CD8-positive, alpha-beta memory T cell (primary cell): ENCODE measurements around the gene IBTK. TPM values are rescaled to one million over a fixed set of nuclear protein-coding genes. Genes with fewer than 3 reads are reported as not detected.

ENCODE experiments used
- CTCF ChIA-PET: fragments of 350-600 bp; sonication (Branson Sonifier 250); formaldehyde crosslinking; loops from one replicate; lab custom pipeline; 2021; ENCODE audit warnings: antibody characterized with exemption; lab: Charles Lee
- POLR2A ChIA-PET: fragments of 350-600 bp; sonication (Branson Sonifier 250); formaldehyde crosslinking; loops from one replicate; lab custom pipeline; 2021; ENCODE audit warnings: antibody characterized with exemption; lab: Charles Lee
- DNase-seq, 5 donors: peaks; one replicate each; pipeline versions ENCODE4 v3.0.0 to v3.0.0-alpha.2; 2020 to 2022; ENCODE audit warnings: mixed read lengths in 1 of 5
- H3K27ac ChIP-seq: one replicate; pipeline ENCODE4 v1.7.0; 2013; ENCODE audit warnings: low read depth, mild to moderate bottlenecking, low read length, moderate library complexity
- H3K27me3 ChIP-seq: 2 replicates; pipeline ENCODE4 v1.7.0; 2013; ENCODE audit warnings: low read length, mild to moderate bottlenecking; ENCODE audit not compliant: insufficient read depth, poor library complexity, severe bottlenecking
- H3K36me3 ChIP-seq: 2 replicates; pipeline ENCODE4 v1.7.0; 2013; ENCODE audit warnings: mild to moderate bottlenecking, low read length, moderate library complexity; ENCODE audit not compliant: insufficient read depth
- H3K4me1 ChIP-seq: 2 replicates; pipeline ENCODE4 v1.7.0; 2013; ENCODE audit warnings: mild to moderate bottlenecking, low read length, moderate library complexity; ENCODE audit not compliant: insufficient read depth
- H3K4me3 ChIP-seq: 2 replicates; pipeline ENCODE4 v1.7.0; 2013; ENCODE audit warnings: mild to moderate bottlenecking, low read length
- H3K9me3 ChIP-seq: 2 replicates; pipeline ENCODE4 v1.7.0; 2013; ENCODE audit warnings: mild to moderate bottlenecking, low read length
- H3K27ac Mint-ChIP-seq, 8 donors: one replicate each; pipeline ENCODE4 v1.8.0; 2020 to 2021; ENCODE audit warnings: mixed read lengths in 8 of 8, mild to moderate bottlenecking in 6 of 8, inconsistent platforms in 3 of 8, moderate library complexity in 3 of 8
- H3K27me3 Mint-ChIP-seq, 2 donors: one replicate each; pipeline ENCODE4 v1.8.0; 2020 to 2021; ENCODE audit warnings: mixed read lengths in 2 of 2, mild to moderate bottlenecking in 1 of 2, moderate library complexity in 1 of 2
- H3K36me3 Mint-ChIP-seq, 3 donors: one replicate each; pipeline ENCODE4 v1.8.0; 2020 to 2021; ENCODE audit warnings: mixed read lengths in 3 of 3, inconsistent platforms in 1 of 3, mild to moderate bottlenecking in 1 of 3
- H3K4me1 Mint-ChIP-seq, 3 donors: one replicate each; pipeline ENCODE4 v1.8.0; 2020 to 2021; ENCODE audit warnings: mixed read lengths in 3 of 3, inconsistent platforms in 1 of 3, mild to moderate bottlenecking in 1 of 3
- H3K4me3 Mint-ChIP-seq, 7 donors: one replicate each; pipeline ENCODE4 v1.8.0; 2020 to 2021; ENCODE audit warnings: mixed read lengths in 7 of 7, mild to moderate bottlenecking in 6 of 7, moderate library complexity in 4 of 7, inconsistent platforms in 2 of 7
- H3K9me3 Mint-ChIP-seq, 5 donors: one replicate each; pipeline ENCODE4 v1.8.0; 2020 to 2022; ENCODE audit warnings: mixed read lengths in 5 of 5, mild to moderate bottlenecking in 3 of 5, moderate library complexity in 2 of 5, inconsistent platforms in 1 of 5
- polyA plus RNA-seq: library from polyadenylated mRNA; unstranded; fragments of 300-500 nt; fragmentation: Illumina TruSeq; gene quantifications from one replicate; pipeline ENCODE4 v1.2.3, GENCODE V29; 2021
- total RNA-seq, 2 experiments: library from RNA; stranded (reverse); gene quantifications; one replicate each; pipeline ENCODE4 v1.2.3, GENCODE V29; 2021

IBTK gene
- total and polyA plus RNA-seq, 3 experiments from 2014 or later: 20.3 to 26.6 (median 24.2) TPM

DNA sequence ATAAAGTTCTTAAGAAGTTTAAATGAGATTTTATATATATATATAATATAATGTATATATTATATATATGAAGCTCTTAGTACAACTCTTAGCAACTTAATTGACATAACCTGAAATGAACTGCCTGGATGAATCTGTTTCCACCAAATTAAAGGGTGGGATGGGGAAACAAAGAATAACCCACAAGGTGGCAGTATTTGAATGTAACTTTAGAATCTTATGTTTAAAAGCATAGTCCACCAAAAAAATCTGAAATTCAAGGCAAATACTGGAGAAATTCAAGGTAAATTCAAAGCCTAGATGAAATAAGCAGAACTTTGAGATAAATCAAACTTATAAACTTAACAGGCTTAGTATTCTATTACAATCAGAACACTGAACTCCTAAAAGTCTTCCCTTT lies 4.4 kb upstream of the IBTK start:
- Mint-ChIP-seq H3K9me3 (no peaks in the 10 kb centered on the region), H3K36me3 (peaks cover 0 to 8% (median 0%) of the 10 kb centered on the region in 3 donors), H3K4me3 (peak overlapping the region in 1 of 7 donors; percentile 35), H3K27ac (peak overlapping the region in 1 of 8 donors; percentile 9), H3K27me3 (no peaks in the 10 kb centered on the region), H3K4me1 (peaks cover 9 to 12% (median 11%) of the 10 kb centered on the region in 3 donors)
- CTCF ChIA-PET: interaction anchor here (1.4 to 4.6 kb wide), 3 partner anchors 18 to 815 kb away, joined by 3 to 14 read pairs (median 5); partner anchors contain the start of gene UBE3D
- Histone ChIP-seq H3K36me3 (no peaks in the 10 kb centered on the region), H3K9me3 (no peaks in the 10 kb centered on the region), H3K4me1 (peaks cover 9% of the 10 kb centered on the region), H3K4me3 (no peak overlapping the region), H3K27me3 (no peaks in the 10 kb centered on the region), H3K27ac (no peak overlapping the region)
- peak in 1 of 5 donors; percentile 4 for DNase-seq
- POLR2A ChIA-PET: no interaction called here

GRCh38 chr6:82249381-82250253 lies 2.1 kb upstream of the IBTK start:
- H3K4me3 ChIP-seq: no peak overlapping the region
- no peaks in the 10 kb centered on the region for H3K9me3 ChIP-seq
- no peak overlapping the region for H3K27ac ChIP-seq
- ChIA-PET POLR2A (no interaction called here), CTCF (interaction anchor here (4.1 kb wide), 1 partner anchor 817 kb away, joined by 41 read pairs; the partner anchor contains the start of genes DOP1A and UBE3D)
- peak overlapping the region in 1 of 8 donors; percentile 79 for H3K27ac Mint-ChIP-seq
- H3K9me3 Mint-ChIP-seq: no peaks in the 10 kb centered on the region
- no peaks in the 10 kb centered on the region for H3K27me3 Mint-ChIP-seq
- H3K4me1 Mint-ChIP-seq: peaks cover 31 to 33% (median 31%) of the 10 kb centered on the region in 3 donors
- peak overlapping the region in 1 of 7 donors; percentile 68 for H3K4me3 Mint-ChIP-seq
- H3K4me1 ChIP-seq: peaks cover 29% of the 10 kb centered on the region
- H3K27me3 ChIP-seq: no peaks in the 10 kb centered on the region
- no peak for DNase-seq
- H3K36me3 Mint-ChIP-seq: peaks cover 0 to 10% (median 0%) of the 10 kb centered on the region in 3 donors
- H3K36me3 ChIP-seq: no peaks in the 10 kb centered on the region

DNA sequence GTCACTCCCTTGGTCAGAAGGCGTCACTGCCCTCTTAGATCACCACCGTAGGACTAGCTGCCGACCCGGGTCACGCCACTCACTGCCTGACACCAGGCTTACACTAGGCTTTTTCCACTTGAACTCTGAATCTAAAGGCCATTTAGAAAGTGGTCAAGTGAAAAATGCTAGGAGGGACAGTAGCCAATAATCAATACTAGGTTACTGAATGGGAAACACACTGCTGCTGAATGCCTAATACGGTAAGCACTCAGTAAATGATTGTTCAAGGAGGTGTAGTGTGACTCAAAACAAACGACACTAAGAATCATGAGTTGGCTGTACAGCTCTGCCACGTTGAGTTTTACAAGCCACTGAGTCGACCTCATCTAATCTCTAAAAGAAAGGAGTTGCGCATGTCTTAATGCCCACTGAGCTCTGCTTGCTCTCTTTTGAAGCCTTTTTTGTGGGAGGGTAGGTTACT lies 760 bp upstream of the IBTK start:
- Mint-ChIP-seq H3K27me3 (no peaks in the 10 kb centered on the region), H3K27ac (peak overlapping the region; percentile 96 to 99 (median 98)), H3K4me3 (peak overlapping the region; percentile 96 to 99 (median 98)), H3K36me3 (peaks cover 0 to 10% (median 0%) of the 10 kb centered on the region in 3 donors), H3K9me3 (no peaks in the 10 kb centered on the region), H3K4me1 (peaks cover 42 to 46% (median 44%) of the 10 kb centered on the region in 3 donors)
- no peak for DNase-seq
- Histone ChIP-seq H3K36me3 (no peaks in the 10 kb centered on the region), H3K27ac (peak overlapping the region; percentile 80), H3K9me3 (no peaks in the 10 kb centered on the region), H3K4me1 (peaks cover 29% of the 10 kb centered on the region), H3K4me3 (peak overlapping the region; percentile 91), H3K27me3 (no peaks in the 10 kb centered on the region)
- CTCF ChIA-PET: interaction anchor here (0.8 to 4.1 kb wide), 3 partner anchors 14 to 818 kb away, joined by 3 to 41 read pairs (median 4); partner anchors contain the start of genes DOP1A and UBE3D
- POLR2A ChIA-PET: interaction anchor here (1.3 to 1.6 kb wide), 2 partner anchors 817 to 819 kb away, joined by 3 to 7 read pairs; partner anchors contain the start of genes DOP1A and UBE3D

DNA sequence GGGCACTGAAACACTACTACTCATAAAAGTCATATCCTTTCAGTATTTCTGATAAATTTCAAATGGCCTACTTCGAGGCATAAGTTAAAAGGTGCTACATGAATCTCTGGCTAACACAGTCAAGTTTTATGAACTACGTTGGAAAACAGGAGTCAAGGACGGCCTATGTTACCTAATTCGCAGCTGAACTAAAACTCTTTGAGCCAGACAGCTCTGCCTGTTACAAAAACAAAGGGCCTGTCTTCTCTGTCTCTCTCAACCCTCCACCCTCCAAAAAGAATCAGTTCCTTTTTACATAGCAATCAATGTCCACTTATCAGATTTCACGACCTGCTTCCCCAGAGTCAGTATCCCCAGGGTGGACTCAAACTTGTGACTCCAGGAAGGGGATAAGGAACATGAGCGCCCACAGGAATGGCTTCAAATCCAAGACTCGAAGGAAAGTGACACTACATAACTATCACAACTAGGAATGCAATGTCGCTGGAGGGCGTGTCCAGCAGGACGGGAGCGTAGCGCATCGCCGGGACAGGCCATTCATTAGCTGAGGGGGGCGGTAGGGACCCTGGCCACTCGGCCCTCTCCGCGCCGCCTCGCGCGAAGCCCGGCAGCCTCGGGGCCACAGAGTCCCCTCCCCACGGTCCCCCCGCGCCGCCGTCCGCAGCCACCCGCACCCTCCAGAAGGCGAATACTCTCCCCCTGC lies 591 bp downstream of the IBTK start:
- DNase-seq: peak in 1 of 5 donors; percentile 34
- Histone ChIP-seq H3K27me3 (no peaks in the 10 kb centered on the region), H3K4me3 (peak overlapping the region; percentile 91), H3K36me3 (no peaks in the 10 kb centered on the region), H3K4me1 (peaks cover 29% of the 10 kb centered on the region), H3K27ac (peak overlapping the region; percentile 80), H3K9me3 (no peaks in the 10 kb centered on the region)
- peaks cover 0 to 12% (median 3%) of the 10 kb centered on the region in 3 donors for H3K36me3 Mint-ChIP-seq
- H3K4me3 Mint-ChIP-seq: peak overlapping the region; percentile 96 to 99 (median 98)
- no peaks in the 10 kb centered on the region for H3K27me3 Mint-ChIP-seq
- CTCF ChIA-PET: interaction anchor here (0.7 to 4.1 kb wide), 2 partner anchors 16 to 819 kb away, joined by 3 to 41 read pairs; partner anchors contain the start of genes DOP1A and UBE3D
- no peaks in the 10 kb centered on the region for H3K9me3 Mint-ChIP-seq
- H3K27ac Mint-ChIP-seq: peak overlapping the region; percentile 96 to 99 (median 98)
- POLR2A ChIA-PET: interaction anchor here (1.6 kb wide), 1 partner anchor 818 kb away, joined by 7 read pairs; the partner anchor contains the start of gene UBE3D
- peaks cover 46 to 53% (median 52%) of the 10 kb centered on the region in 3 donors for H3K4me1 Mint-ChIP-seq

- CTCF ChIA-PET: interaction anchor here (4.1 kb wide), 1 partner anchor 820 kb away, joined by 41 read pairs; the partner anchor contains the start of genes DOP1A and UBE3D
- H3K36me3 ChIP-seq: no peaks in the 10 kb centered on the region
- no peak for DNase-seq
Observed at GRCh38 chr6:82246370-82246769, 1.2 kb downstream of the IBTK start.

GRCh38 chr6:82245376-82245775 lies 2.2 kb downstream of the IBTK start:
- H3K9me3 Mint-ChIP-seq: no peaks in the 10 kb centered on the region
- peak overlapping the region in 6 of 7 donors; percentile 57 to 98 (median 66) for H3K4me3 Mint-ChIP-seq
- peaks cover 54 to 66% (median 66%) of the 10 kb centered on the region in 3 donors for H3K4me1 Mint-ChIP-seq
- no peak for DNase-seq
- peaks cover 0 to 17% (median 3%) of the 10 kb centered on the region in 3 donors for H3K36me3 Mint-ChIP-seq
- H3K27me3 Mint-ChIP-seq: no peaks in the 10 kb centered on the region
- no peaks in the 10 kb centered on the region for H3K36me3 ChIP-seq
- CTCF ChIA-PET: no interaction called here
- H3K27ac ChIP-seq: peak overlapping the region; percentile 19
- H3K9me3 ChIP-seq: no peaks in the 10 kb centered on the region
- POLR2A ChIA-PET: no interaction called here
- peaks cover 29% of the 10 kb centered on the region for H3K4me1 ChIP-seq
- no peak overlapping the region for H3K4me3 ChIP-seq
- H3K27me3 ChIP-seq: no peaks in the 10 kb centered on the region
- peak overlapping the region in 6 of 8 donors; percentile 48 to 87 (median 79) for H3K27ac Mint-ChIP-seq

More at GRCh38 chr6:82246370-82246769, 1.2 kb downstream of the IBTK start:
- Mint-ChIP-seq H3K9me3 (no peaks in the 10 kb centered on the region), H3K4me3 (peak overlapping the region; percentile 96 to 99 (median 98)), H3K27ac (peak overlapping the region in 7 of 8 donors; percentile 88 to 99 (median 97)), H3K27me3 (no peaks in the 10 kb centered on the region), H3K36me3 (peaks cover 0 to 12% (median 3%) of the 10 kb centered on the region in 3 donors), H3K4me1 (peaks cover 48 to 58% (median 58%) of the 10 kb centered on the region in 3 donors)
- H3K27ac ChIP-seq: peak overlapping the region; percentile 80
- peak overlapping the region; percentile 91 for H3K4me3 ChIP-seq
- H3K9me3 ChIP-seq: no peaks in the 10 kb centered on the region
- H3K4me1 ChIP-seq: peaks cover 29% of the 10 kb centered on the region
- POLR2A ChIA-PET: no interaction called here
- H3K27me3 ChIP-seq: no peaks in the 10 kb centered on the region

GRCh38 chr6:82243884-82244283 lies 3.7 kb downstream of the IBTK start:
- no peak overlapping the region for H3K27ac ChIP-seq
- peaks cover 4% of the 10 kb centered on the region for H3K36me3 ChIP-seq
- peaks cover 57 to 74% (median 69%) of the 10 kb centered on the region in 3 donors for H3K4me1 Mint-ChIP-seq
- no peaks in the 10 kb centered on the region for H3K9me3 ChIP-seq
- ChIA-PET CTCF (no interaction called here), POLR2A (no interaction called here)
- H3K4me1 ChIP-seq: peaks cover 29% of the 10 kb centered on the region
- no peaks in the 10 kb centered on the region for H3K27me3 Mint-ChIP-seq
- no peak overlapping the region for H3K4me3 ChIP-seq
- DNase-seq: no peak
- H3K27me3 ChIP-seq: no peaks in the 10 kb centered on the region
- H3K9me3 Mint-ChIP-seq: no peaks in the 10 kb centered on the region
- H3K27ac Mint-ChIP-seq: no peak overlapping the region
- peaks cover 0 to 25% (median 6%) of the 10 kb centered on the region in 3 donors for H3K36me3 Mint-ChIP-seq
- peak overlapping the region in 1 of 7 donors; percentile 50 for H3K4me3 Mint-ChIP-seq
